WTC11 (cell line): ENCODE data around the gene MZF1. TPM values are rescaled to one million over a fixed set of nuclear protein-coding genes. Genes with fewer than 3 reads are reported as not detected.

Experiments used
- ATAC-seq: fragments of 200-7000 bp; cut with Tn5 transposase; 2 replicates; pipeline ENCODE4 v1.10.0; 2021; ENCODE audit warnings: mild to moderate bottlenecking, moderate library complexity
- CTCF ChIA-PET: fragments of 300-600 bp; sonication (Branson Sonifier 250); formaldehyde crosslinking; loops from one replicate; lab custom pipeline; 2021; ENCODE audit warnings: antibody characterized with exemption; lab: Charles Lee
- POLR2A ChIA-PET: fragments of 350-600 bp; sonication (Branson Sonifier 250); formaldehyde crosslinking; loops from one replicate; lab custom pipeline; 2021; ENCODE audit warnings: antibody characterized with exemption; lab: Charles Lee
- DNase-seq: peaks from one replicate; pipeline ENCODE4 v3.0.0; 2021; ENCODE audit warnings: low spot score
- H3K27ac Mint-ChIP-seq: 2 replicates; pipeline ENCODE4 v1.8.0; 2021; ENCODE audit warnings: mixed read lengths
- H3K27me3 Mint-ChIP-seq: 2 replicates; pipeline ENCODE4 v1.8.0; 2021; ENCODE audit warnings: low read depth, mild to moderate bottlenecking, moderate library complexity, mixed read lengths
- H3K36me3 Mint-ChIP-seq: 2 replicates; pipeline ENCODE4 v1.8.0; 2021; ENCODE audit warnings: mixed read lengths
- H3K4me1 Mint-ChIP-seq: 2 replicates; pipeline ENCODE4 v1.8.0; 2022; ENCODE audit warnings: mixed read lengths
- H3K4me3 Mint-ChIP-seq: 2 replicates; pipeline ENCODE4 v1.8.0; 2021; ENCODE audit warnings: mild to moderate bottlenecking, moderate library complexity, mixed read lengths
- H3K9me3 Mint-ChIP-seq: 2 replicates; pipeline ENCODE4 v1.8.0; 2021; ENCODE audit warnings: mixed read lengths
- GABPB1 ChIP-seq: sonication (generic); formaldehyde crosslinking; IDR thresholded peaks from 2 replicates; pipeline ENCODE4 v1.8.1; 2023; ENCODE audit warnings: mild to moderate bottlenecking, missing genetic modification reagents
- HMGA2 ChIP-seq: fragments of 250-450 bp; sonication (Bioruptor Pico); IDR thresholded peaks from 2 replicates; pipeline ENCODE4 v1.4.0; 2021; ENCODE audit warnings: mild to moderate bottlenecking, moderate library complexity
- NR2C2 ChIP-seq: sonication (generic); formaldehyde crosslinking; IDR thresholded peaks from 2 replicates; pipeline ENCODE4 v1.8.0; 2022; ENCODE audit warnings: mild to moderate bottlenecking, missing genetic modification reagents
- OVOL2 ChIP-seq: fragments of 250-450 bp; sonication (Bioruptor Pico); IDR thresholded peaks from 2 replicates; pipeline ENCODE4 v1.9.0; 2021; ENCODE audit warnings: mild to moderate bottlenecking, borderline replicate concordance
- PRRX2 ChIP-seq: fragments of 250-450 bp; sonication (Bioruptor Pico); IDR thresholded peaks from 2 replicates; pipeline ENCODE4 v1.8.0; 2021; ENCODE audit warnings: mild to moderate bottlenecking
- RELA ChIP-seq: sonication (generic); formaldehyde crosslinking; IDR thresholded peaks from 2 replicates; pipeline ENCODE4 v1.8.1; 2022; ENCODE audit warnings: missing genetic modification reagents, mild to moderate bottlenecking, borderline replicate concordance
- SMAD3 ChIP-seq: sonication (generic); formaldehyde crosslinking; IDR thresholded peaks from 2 replicates; pipeline ENCODE4 v1.8.0; 2022; ENCODE audit warnings: missing genetic modification reagents, mild to moderate bottlenecking, borderline replicate concordance
- SMAD4 ChIP-seq: sonication (generic); formaldehyde crosslinking; IDR thresholded peaks from 2 replicates; pipeline ENCODE4 v1.8.0; 2022; ENCODE audit warnings: mild to moderate bottlenecking, missing genetic modification reagents
- SOX15 ChIP-seq: fragments of 250-450 bp; sonication (Bioruptor Pico); IDR thresholded peaks from 2 replicates; pipeline ENCODE4 v1.9.0; 2021; ENCODE audit warnings: mild to moderate bottlenecking
- ZNF219 ChIP-seq: sonication (generic); formaldehyde crosslinking; IDR thresholded peaks from 2 replicates; pipeline ENCODE4 v1.8.0; 2023; ENCODE audit warnings: missing genetic modification reagents, mild to moderate bottlenecking, borderline replicate concordance
- total RNA-seq: library from RNA; stranded (reverse); gene quantifications from 3 replicates; pipeline ENCODE4 v1.2.3, GENCODE V29; 2021
- TF ChIP-seq, protein P1 (sequence below): sonication (generic); formaldehyde crosslinking; IDR thresholded peaks from 2 replicates; pipeline ENCODE4 v1.8.0; 2022; ENCODE audit warnings: mild to moderate bottlenecking, missing genetic modification reagents
- TF ChIP-seq, protein P2 (sequence below): fragments of 250-450 bp; sonication (Bioruptor Pico); IDR thresholded peaks from 2 replicates; pipeline ENCODE4 v1.9.0; 2021; ENCODE audit warnings: moderate library complexity, mild to moderate bottlenecking, inconsistent platforms, borderline replicate concordance
- TF ChIP-seq, protein P3 (sequence below): sonication (generic); formaldehyde crosslinking; conservative IDR thresholded peaks from 2 replicates; pipeline ENCODE4 v1.8.1; 2022; ENCODE audit warnings: mild to moderate bottlenecking, missing genetic modification reagents
- TF ChIP-seq, protein P4 (sequence below): sonication (generic); formaldehyde crosslinking; IDR thresholded peaks from 2 replicates; pipeline ENCODE4 v1.8.0; 2023; ENCODE audit warnings: mild to moderate bottlenecking, missing genetic modification reagents
- TF ChIP-seq, protein P5 (sequence below): sonication (generic); formaldehyde crosslinking; IDR thresholded peaks from 2 replicates; pipeline ENCODE4 v1.8.1; 2022; ENCODE audit warnings: low read depth, missing genetic modification reagents, borderline replicate concordance
- TF ChIP-seq, protein P6 (sequence below): fragments of 250-450 bp; sonication (Bioruptor Pico); conservative IDR thresholded peaks from 2 replicates; pipeline ENCODE4 v1.9.0; 2021; ENCODE audit warnings: mild to moderate bottlenecking

Gene MZF1
- total RNA-seq, 1 experiment from 2014 or later = 22.2 TPM

DNA sequence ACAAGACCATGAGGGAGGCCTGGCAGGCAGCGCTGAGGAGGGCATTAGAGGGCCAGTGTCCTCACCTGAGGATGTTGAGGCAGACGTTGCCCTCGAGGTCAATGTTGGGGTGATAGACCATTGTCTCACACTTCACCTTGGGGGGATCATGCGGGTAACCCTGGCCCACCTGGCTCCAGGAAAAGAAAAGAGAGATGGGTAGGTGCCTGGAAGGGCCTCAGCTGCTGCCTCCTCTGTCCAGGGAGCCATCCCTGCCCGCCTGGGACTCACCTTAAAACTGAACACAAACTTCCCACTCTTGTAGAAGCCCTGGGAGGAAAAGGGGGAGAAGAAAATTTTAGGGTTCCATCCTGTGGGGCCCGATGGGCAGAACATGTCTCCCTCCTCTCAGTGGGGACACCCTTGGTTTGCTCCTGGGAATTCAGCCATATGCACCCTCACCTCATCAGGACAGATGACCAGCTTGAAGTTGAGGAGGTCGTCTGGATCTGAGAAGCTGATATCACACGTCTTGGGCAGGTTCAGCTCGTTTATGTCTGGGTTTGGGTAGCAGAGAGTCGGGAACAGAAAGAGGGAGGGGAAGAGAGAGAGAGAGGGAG is 16.4 kb downstream of the MZF1 start:
- ChIA-PET POLR2A (no interaction called here), CTCF (interaction anchor here (0.7 kb wide), 1 partner anchor 25 kb away, joined by 3 read pairs; no protein-coding TSS in a partner anchor)
- H3K9me3 Mint-ChIP-seq = no peaks in the 10 kb centered on the region
- peak overlapping the region; percentile 94 for H3K4me3 Mint-ChIP-seq
- H3K36me3 Mint-ChIP-seq = peaks cover 30% of the 10 kb centered on the region
- peaks cover 35% of the 10 kb centered on the region for H3K4me1 Mint-ChIP-seq
- TF ChIP-seq SMAD3 (CRISPR knock-in tag) (no peak), GABPB1 (no peak)
- ATAC-seq (no peak), DNase-seq (no peak)
- H3K27me3 Mint-ChIP-seq = peaks cover 24% of the 10 kb centered on the region
- H3K27ac Mint-ChIP-seq = peak overlapping the region; percentile 89

DNA sequence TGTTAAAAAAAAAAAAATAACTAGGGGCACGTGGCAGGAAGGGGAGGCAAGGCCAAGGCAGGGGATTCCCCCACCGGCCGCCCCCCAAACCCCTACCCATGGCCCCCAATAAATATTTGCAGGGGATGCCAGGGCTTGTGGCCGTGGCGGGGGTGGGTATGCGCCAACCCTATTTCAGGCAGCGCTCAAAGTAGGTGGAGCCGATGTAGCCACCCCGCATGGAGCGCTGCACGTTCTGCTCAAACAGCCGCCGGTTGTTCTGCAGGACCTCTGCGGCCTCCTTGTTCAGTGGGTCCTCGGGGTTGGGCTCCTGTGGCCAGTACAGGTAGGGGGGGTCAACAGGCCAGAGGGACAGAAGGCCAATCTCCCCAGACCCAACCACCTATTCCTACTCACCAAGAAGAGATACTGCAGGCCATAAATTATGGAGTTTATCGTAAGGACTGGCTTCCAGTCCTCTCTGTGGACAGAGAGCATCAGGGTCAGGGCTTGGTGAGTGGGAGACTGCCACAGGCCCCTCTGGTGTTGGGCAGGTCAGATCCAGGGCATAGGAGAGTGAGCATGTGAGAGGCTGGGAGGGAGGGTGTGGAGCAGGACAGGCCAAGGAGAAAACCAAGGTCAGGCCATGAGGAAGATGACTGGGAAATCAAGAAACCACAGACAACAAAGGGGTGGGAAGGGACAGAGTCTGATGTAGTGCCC is 17.1 kb downstream of the MZF1 start:
- H3K27me3 Mint-ChIP-seq = peaks cover 18% of the 10 kb centered on the region
- TF ChIP-seq SOX15 (CRISPR knock-in tag) (no peak), PRRX2 (no peak), HMGA2 (no peak), OVOL2 (no peak), SMAD4 (CRISPR knock-in tag) (no peak), RELA (no peak), ZNF219 (CRISPR knock-in tag) (no peak), NR2C2 (CRISPR knock-in tag) (no peak)
- TF ChIP-seq, protein P1, sequence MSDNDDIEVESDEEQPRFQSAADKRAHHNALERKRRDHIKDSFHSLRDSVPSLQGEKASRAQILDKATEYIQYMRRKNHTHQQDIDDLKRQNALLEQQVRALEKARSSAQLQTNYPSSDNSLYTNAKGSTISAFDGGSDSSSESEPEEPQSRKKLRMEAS = no peak
- TF ChIP-seq, protein P2, sequence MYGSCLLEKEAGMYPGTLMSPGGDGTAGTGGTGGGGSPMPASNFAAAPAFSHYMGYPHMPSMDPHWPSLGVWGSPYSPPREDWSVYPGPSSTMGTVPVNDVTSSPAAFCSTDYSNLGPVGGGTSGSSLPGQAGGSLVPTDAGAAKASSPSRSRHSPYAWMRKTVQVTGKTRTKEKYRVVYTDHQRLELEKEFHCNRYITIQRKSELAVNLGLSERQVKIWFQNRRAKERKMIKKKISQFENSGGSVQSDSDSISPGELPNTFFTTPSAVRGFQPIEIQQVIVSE (CRISPR knock-in tag) = no peak
- TF ChIP-seq, protein P3, sequence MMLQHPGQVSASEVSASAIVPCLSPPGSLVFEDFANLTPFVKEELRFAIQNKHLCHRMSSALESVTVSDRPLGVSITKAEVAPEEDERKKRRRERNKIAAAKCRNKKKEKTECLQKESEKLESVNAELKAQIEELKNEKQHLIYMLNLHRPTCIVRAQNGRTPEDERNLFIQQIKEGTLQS (CRISPR knock-in tag) = no peak
- TF ChIP-seq, protein P4, sequence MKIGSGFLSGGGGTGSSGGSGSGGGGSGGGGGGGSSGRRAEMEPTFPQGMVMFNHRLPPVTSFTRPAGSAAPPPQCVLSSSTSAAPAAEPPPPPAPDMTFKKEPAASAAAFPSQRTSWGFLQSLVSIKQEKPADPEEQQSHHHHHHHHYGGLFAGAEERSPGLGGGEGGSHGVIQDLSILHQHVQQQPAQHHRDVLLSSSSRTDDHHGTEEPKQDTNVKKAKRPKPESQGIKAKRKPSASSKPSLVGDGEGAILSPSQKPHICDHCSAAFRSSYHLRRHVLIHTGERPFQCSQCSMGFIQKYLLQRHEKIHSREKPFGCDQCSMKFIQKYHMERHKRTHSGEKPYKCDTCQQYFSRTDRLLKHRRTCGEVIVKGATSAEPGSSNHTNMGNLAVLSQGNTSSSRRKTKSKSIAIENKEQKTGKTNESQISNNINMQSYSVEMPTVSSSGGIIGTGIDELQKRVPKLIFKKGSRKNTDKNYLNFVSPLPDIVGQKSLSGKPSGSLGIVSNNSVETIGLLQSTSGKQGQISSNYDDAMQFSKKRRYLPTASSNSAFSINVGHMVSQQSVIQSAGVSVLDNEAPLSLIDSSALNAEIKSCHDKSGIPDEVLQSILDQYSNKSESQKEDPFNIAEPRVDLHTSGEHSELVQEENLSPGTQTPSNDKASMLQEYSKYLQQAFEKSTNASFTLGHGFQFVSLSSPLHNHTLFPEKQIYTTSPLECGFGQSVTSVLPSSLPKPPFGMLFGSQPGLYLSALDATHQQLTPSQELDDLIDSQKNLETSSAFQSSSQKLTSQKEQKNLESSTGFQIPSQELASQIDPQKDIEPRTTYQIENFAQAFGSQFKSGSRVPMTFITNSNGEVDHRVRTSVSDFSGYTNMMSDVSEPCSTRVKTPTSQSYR (CRISPR knock-in tag) = no peak
- TF ChIP-seq, protein P5, sequence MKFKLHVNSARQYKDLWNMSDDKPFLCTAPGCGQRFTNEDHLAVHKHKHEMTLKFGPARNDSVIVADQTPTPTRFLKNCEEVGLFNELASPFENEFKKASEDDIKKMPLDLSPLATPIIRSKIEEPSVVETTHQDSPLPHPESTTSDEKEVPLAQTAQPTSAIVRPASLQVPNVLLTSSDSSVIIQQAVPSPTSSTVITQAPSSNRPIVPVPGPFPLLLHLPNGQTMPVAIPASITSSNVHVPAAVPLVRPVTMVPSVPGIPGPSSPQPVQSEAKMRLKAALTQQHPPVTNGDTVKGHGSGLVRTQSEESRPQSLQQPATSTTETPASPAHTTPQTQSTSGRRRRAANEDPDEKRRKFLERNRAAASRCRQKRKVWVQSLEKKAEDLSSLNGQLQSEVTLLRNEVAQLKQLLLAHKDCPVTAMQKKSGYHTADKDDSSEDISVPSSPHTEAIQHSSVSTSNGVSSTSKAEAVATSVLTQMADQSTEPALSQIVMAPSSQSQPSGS (CRISPR knock-in tag) = no peak
- TF ChIP-seq, protein P6, sequence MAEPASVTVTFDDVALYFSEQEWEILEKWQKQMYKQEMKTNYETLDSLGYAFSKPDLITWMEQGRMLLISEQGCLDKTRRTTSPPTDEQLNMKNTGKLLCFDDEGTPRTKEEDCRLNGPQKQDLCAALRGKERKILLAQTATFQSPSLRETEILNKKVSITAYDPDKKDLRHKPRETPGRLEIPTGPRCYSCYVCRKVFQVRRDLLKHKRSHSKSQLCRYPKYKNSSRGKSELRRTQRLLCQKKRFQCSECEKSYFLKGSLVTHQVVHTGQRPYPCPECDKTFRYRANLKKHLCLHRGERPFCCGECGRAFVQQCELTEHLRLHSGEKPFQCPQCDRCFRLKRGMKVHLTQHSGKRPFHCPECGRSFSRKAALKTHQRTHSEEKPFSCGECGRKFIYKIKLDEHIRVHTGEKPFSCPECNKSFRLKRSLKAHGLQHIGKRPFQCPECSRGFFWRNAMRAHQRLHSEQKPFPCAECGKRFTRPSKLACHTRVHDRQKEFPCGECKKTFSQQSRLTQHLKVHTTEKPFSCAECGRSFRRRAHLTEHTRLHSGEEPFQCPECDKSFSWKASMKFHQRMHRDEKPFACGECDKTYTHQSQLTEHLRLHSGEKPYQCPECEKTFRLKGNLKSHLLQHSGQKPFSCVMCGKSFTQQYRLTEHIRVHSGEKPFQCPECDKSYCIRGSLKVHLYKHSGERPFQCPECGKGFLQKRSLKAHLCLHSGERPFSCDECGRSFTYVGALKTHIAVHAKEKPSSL (CRISPR knock-in tag) = no peak
- peaks cover 35% of the 10 kb centered on the region for H3K4me1 Mint-ChIP-seq
- DNase-seq (no peak), ATAC-seq (no peak)
- CTCF ChIA-PET = interaction anchor here (1.2 to 3.4 kb wide), 3 partner anchors 12 to 42 kb away, joined by 6 to 28 read pairs (median 10); partner anchors contain the start of gene TRIM28
- no peaks in the 10 kb centered on the region for H3K9me3 Mint-ChIP-seq
- peaks cover 34% of the 10 kb centered on the region for H3K36me3 Mint-ChIP-seq
- POLR2A ChIA-PET = interaction anchor here (0.6 to 3.8 kb wide), 5 partner anchors 12 to 45 kb away, joined by 3 to 34 read pairs (median 7); partner anchors contain the start of genes TRIM28 and ZBTB45
- peak overlapping the region; percentile 94 for H3K4me3 Mint-ChIP-seq
- peak overlapping the region; percentile 89 for H3K27ac Mint-ChIP-seq
